Stimulated activated CD4-positive, alpha-beta T cell treated with anti-CD3 and anti-CD28 coated beads, TNF-alpha, amount 100 ng/mL, for 1 hour (primary cell): ENCODE results near the gene STRIP2.
"Not testable (repeated sequence)": the region's sequence is repeated elsewhere in the genome, so short reads cannot be mapped to it uniquely, and the experiment has no call there.

Experiments
- DNase-seq, 3 donors: peaks; one replicate each; pipeline ENCODE4 v3.0.0-alpha.2; 2020; ENCODE audit warnings: low read depth in 3 of 3, low spot score in 1 of 3

The STRIP2 gene

DNA sequence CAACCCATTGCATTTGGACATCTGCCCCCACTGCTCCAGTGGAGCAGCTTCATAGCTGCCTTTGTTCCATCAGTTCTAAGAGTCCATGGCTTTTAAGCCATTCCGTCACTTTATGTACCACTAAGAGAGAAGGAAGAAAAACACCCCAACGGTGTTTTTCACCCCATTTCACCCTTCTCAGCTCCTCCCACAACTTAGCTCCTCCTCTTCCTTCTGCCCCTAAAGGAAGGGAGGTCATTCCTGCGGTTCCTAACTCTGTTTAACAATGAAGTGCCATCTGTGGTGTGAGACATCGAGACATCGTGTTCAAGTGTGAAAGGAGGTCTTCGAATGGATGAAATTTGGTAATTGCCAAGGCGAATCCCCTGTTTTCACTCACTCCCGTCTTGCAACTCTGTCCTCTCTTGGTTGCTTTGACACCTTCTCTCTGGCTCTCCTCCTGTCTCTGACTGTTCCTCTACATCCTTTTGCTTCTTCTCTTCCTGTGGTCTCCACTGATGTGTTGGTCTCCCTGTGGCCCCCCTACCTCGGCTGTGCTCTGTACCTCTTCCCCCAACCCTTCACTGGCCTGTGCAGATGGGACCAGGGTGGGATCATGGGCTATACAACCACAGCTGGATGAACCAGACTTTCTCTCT lies 91.1 kb downstream of the STRIP2 start:
- DNase-seq, result no peak

DNA sequence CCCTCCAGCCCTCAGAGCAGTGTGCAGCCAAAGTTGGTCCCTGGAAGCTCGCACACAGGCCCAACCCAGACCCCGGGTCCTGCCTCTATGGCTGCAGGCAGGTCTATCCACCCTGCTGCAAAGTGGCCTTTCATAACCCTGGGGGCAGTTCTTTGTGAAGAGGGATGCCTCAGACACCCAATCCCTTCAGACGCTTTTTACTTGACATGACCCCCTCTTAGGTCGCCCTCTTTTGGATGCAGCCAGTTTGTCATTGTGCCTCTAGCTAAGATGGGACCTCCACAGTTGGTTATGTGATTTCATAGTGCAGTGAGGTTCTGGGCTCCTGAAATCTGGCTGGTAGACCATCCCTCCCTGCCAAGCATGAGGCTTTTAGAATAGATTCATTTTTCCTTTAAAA lies 95.4 kb downstream of the STRIP2 start:
- no peak for DNase-seq

DNA sequence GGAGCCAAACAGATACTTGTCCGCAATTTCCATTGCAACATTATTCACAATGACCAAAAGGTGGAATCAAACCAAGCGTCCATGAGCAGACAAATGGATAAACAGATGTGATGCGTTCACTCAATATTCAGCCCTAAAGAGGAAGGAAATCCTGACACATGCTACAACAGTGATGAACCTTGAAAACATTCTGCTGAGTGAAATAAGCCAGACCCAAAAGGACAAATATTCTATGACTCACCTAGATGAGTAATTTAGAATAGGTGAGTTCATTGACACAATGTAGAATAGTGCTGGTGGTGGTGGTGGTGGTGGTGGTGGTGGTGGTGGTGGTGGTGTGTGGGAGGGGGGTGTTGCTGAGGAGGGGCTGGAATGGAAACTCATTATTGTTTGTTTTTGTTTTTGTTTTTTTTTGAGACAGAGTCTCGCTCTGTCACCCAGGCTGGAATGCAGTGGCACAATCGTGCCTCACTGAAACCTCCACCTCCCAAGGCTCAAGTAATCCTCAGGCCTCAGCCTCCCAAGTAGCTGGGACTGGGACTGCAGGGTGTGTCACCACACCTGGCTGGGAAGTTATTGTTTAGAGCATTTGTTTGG lies 96.7 kb downstream of the STRIP2 start:
- DNase-seq, result peak in 1 of 3 donors; percentile 31

DNA sequence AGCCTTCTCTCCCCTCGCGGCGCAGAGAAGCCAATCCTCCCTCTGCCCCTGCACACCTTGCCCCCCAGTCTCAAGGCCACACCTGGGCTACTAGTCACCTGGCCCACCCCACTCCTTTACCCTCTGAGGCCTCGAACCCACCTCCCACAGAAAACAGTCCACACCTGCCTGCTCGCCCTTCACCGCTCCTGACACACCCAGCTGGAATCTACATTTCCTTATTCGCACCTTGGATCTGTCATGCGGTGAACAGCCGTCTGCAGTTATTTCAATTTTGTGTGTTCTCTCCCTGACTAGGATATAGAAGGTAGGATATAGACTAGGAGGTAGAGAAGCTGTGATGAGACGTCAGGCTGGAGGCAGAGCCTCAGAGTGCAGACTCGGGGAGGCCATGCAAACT lies 97.5 kb downstream of the STRIP2 start:
- no peak for DNase-seq

DNA sequence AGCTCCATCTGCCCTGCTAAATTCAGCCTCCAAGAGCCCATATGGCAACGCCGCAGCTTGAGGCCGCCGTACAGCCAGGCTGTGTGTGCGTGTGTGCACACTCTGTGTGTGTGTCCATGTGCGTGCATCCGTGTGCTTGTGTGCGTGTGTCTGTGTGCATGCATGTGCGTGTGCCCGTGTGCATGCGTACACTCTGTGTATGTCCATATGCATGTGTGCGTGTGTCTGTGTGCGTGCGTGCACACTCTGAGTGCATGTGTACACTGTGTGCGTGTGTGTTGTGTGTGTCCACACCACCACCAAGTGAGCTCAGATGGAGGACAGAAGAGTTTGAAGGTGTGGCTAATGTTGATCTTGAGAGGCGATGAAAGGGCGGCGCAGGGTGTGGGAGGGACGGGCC lies 98.1 kb downstream of the STRIP2 start:
- DNase-seq, result no peak

DNA sequence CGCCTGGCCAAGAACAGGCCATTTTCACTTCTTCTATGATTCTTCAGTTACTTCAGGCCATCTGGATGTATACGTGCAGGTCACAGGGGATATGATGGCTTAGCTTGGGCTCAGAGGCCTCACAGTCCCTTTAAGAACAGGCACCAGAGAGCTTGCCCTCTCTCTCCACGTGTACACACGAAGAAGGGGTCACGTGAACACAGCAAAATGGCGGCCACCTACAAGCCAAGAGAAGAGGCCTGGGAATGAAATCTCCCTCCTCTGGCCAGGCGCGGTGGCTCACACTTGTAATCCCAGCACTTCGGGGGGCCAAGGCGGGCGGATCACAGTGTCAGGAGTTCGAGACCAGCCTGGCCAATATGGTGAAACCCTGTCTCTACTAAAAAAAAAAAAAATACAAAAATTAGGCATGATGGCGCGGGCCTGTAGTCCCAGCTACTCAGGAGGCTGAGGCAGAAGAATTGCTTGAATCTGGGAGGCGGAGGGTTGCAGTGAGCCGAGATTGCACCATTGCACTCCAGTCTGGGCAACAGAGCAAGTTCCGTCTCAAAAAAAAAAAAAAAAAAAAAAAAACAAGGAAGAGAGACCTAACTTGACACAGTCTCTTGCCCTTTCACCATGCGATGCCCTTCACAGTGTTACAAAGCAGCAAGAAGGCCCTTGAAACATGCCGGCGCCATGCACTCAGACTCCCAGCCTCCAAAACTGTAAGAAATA lies 100.5 kb downstream of the STRIP2 start:
- not testable (repeated sequence) for DNase-seq

DNA sequence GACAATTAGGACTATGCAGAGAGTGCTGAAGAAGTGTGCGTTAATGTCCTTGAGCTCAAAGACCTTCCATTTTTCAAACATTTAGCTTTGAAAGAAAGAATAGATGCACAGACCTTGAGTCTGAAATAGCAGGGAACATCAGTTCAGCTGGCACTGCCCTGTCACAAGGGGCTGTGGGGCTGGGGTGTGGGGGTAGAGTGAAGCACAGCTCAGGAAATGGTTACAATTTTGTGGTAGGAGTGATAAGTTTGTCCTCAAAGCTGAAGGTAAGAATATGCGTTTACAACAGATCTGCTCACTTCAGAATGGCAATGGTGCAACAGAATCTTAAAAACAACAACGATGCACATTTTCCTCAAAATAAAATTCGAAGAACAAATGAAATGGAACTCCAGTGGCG lies 101.7 kb downstream of the STRIP2 start:
- DNase-seq, result no peak

DNA sequence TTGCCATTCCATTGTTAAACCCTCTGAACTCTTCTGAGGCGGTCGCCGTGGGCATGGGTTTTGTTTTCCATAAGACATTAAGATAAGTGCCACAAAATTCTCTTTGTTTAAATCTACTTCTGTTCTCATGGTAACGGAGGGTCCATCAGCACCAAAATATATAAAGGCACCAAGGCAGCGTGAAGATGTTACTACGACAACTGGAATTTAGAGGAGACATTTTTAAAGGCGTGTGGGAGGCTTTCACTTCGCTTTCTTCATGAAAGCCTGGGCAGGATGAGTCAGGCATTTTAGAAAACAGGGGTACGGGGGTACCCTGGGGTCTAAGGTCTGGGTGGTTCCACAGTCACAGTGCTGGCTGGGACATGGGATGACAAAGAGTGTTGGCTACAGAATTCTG lies 102.1 kb downstream of the STRIP2 start:
- DNase-seq, result no peak
